Neural progenitor cell (in vitro differentiated cells): ENCODE measurements around the gene DEUP1.

Experiments used
- EZH2 ChIP-seq: fragments of 200-600 bp; sonication (generic); IDR thresholded peaks from 2 replicates; pipeline ENCODE4 v1.6.1; 2017; ENCODE audit warnings: antibody characterized with exemption, mild to moderate bottlenecking, moderate library complexity
- EZH2phosphoT487 ChIP-seq: fragments of 200-600 bp; sonication (generic); IDR thresholded peaks from 2 replicates; pipeline ENCODE4 v1.6.1; 2017; ENCODE audit warnings: antibody characterized with exemption

DNA sequence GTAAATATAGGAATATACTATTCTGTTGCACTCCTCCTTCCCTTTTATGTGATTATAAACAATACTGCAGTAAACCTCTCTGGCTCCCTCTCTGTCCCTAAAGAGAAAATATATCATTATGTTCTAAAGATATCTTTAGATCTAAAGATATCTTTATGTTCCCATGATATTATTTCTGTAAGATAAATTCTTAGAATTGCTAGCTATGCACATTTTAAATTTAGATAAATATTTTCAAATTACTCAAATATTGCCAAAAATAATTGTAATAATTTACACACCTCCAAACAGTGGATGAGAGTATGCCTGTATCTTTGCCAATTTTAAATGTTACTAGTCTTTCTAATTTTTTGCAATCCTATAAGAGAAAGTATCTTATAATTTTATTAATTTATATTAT is 10.3 kb upstream of the DEUP1 start:
- TF ChIP-seq EZH2phosphoT487 (no peak), EZH2 (no peak)
